Measurements from ENCODE around the gene PIGX. TPM values are rescaled to one million over a fixed set of nuclear protein-coding genes. Genes with fewer than 3 reads are reported as not detected.

The PIGX gene
- total RNA-seq, 2 donors from 2014 or later = 19.5 to 23.3 TPM

GRCh38 chr3:196765454-196765853, 53.3 kb downstream of the PIGX start:
- Histone ChIP-seq H3K4me3 (no peak overlapping the region), H3K27ac (no peak overlapping the region), H3K9ac (ENCODE audit: low read depth in 2 of 2, low read length in 2 of 2) (no peak overlapping the region), H3K9me3 (no peaks in the 10 kb centered on the region), H3K27me3 (no peaks in the 10 kb centered on the region), H3K36me3 (no peaks in the 10 kb centered on the region), H3K4me1 (no peaks in the 10 kb centered on the region)
- no peak for TF ChIP-seq CTCF (IDR thresholded peaks at IDR 0.05)
- no peak for DNase-seq
- intact Hi-C loops (cut with DNase I) = no loop called here

- no peaks in the 10 kb centered on the region for H3K36me3 ChIP-seq
- intact Hi-C loops (cut with DNase I) = no loop called here
- no peaks in the 10 kb centered on the region for H3K27me3 ChIP-seq
- H3K9ac ChIP-seq (ENCODE audit: low read depth in 2 of 2, low read length in 2 of 2) = no peak overlapping the region
- no peaks in the 10 kb centered on the region for H3K9me3 ChIP-seq
- no peak for TF ChIP-seq CTCF (IDR thresholded peaks at IDR 0.05)
- no peaks in the 10 kb centered on the region for H3K4me1 ChIP-seq
- no peak for DNase-seq
- H3K27ac ChIP-seq = no peak overlapping the region
- no peak overlapping the region for H3K4me3 ChIP-seq
Observed at GRCh38 chr3:196771067-196771466, 58.9 kb downstream of the PIGX start.

- H3K9ac ChIP-seq (ENCODE audit: low read depth in 2 of 2, low read length in 2 of 2) = no peak overlapping the region
- H3K4me1 ChIP-seq = no peaks in the 10 kb centered on the region
- DNase-seq = no peak
- no peak overlapping the region for H3K4me3 ChIP-seq
- no peaks in the 10 kb centered on the region for H3K9me3 ChIP-seq
- no peaks in the 10 kb centered on the region for H3K36me3 ChIP-seq
- intact Hi-C loops (cut with DNase I) = no loop called here
- no peaks in the 10 kb centered on the region for H3K27me3 ChIP-seq
- H3K27ac ChIP-seq = no peak overlapping the region
- TF ChIP-seq CTCF (IDR thresholded peaks at IDR 0.05) = no peak
Observed at GRCh38 chr3:196772102-196772501, 59.9 kb downstream of the PIGX start.

- Histone ChIP-seq H3K27me3 (no peaks in the 10 kb centered on the region), H3K9ac (ENCODE audit: low read depth in 2 of 2, low read length in 2 of 2) (no peak overlapping the region), H3K27ac (no peak overlapping the region), H3K36me3 (no peaks in the 10 kb centered on the region), H3K4me3 (no peak overlapping the region), H3K4me1 (no peaks in the 10 kb centered on the region), H3K9me3 (no peaks in the 10 kb centered on the region)
- no peak for TF ChIP-seq CTCF (IDR thresholded peaks at IDR 0.05)
- DNase-seq = no peak
- intact Hi-C loops (cut with DNase I) = no loop called here
Observed at GRCh38 chr3:196772897-196773296, 60.7 kb downstream of the PIGX start.

- Histone ChIP-seq H3K9me3 (no peaks in the 10 kb centered on the region), H3K4me1 (no peaks in the 10 kb centered on the region), H3K27ac (no peak overlapping the region), H3K4me3 (no peak overlapping the region), H3K9ac (ENCODE audit: low read depth in 2 of 2, low read length in 2 of 2) (no peak overlapping the region), H3K27me3 (no peaks in the 10 kb centered on the region), H3K36me3 (no peaks in the 10 kb centered on the region)
- DNase-seq = no peak
- no peak for TF ChIP-seq CTCF (IDR thresholded peaks at IDR 0.05)
- intact Hi-C loops (cut with DNase I) = no loop called here
Observed at GRCh38 chr3:196774191-196774820, 62.1 kb downstream of the PIGX start.

Measured in colonic mucosa (tissue), 4 donors.